ENCODE data around the gene GTPBP1. TPM values are rescaled to one million over a fixed set of nuclear protein-coding genes. Genes with fewer than 3 reads are reported as not detected.

Gene GTPBP1
- total RNA-seq, 1 experiment from 2014 or later: 30.5 TPM

- in situ Hi-C loops (cut with HindIII; ENCODE audit: low sequenced_read_pairs): no loop called here
- DNase-seq (ENCODE audit: low spot score): peak; percentile 41
Observed at GRCh38 chr22:38700270-38700788, 5.4 kb upstream of the GTPBP1 start.

GRCh38 chr22:38700789-38701628, 4.7 kb upstream of the GTPBP1 start, which contains the start of gene JOSD1:
JOSD1 (minus strand) TSS chr22:38700943; CDS start chr22:38699987, 956 bp downstream.
- peak; percentile 93 for DNase-seq (ENCODE audit: low spot score)
- in situ Hi-C loops (cut with HindIII; ENCODE audit: low sequenced_read_pairs): no loop called here

- no peak for DNase-seq (ENCODE audit: low spot score)
- in situ Hi-C loops (cut with HindIII; ENCODE audit: low sequenced_read_pairs): no loop called here
Observed at GRCh38 chr22:38704654-38705234, 1.0 kb upstream of the GTPBP1 start.

GRCh38 chr22:38706101-38706900, 557 bp downstream of the GTPBP1 start:
- DNase-seq (ENCODE audit: low spot score): peak; percentile 19
- in situ Hi-C loops (cut with HindIII; ENCODE audit: low sequenced_read_pairs): no loop called here

- no peak for DNase-seq (ENCODE audit: low spot score)
- in situ Hi-C loops (cut with HindIII; ENCODE audit: low sequenced_read_pairs): no loop called here
Observed at GRCh38 chr22:38706901-38707195, 1.1 kb downstream of the GTPBP1 start.

- DNase-seq (ENCODE audit: low spot score): no peak
- in situ Hi-C loops (cut with HindIII; ENCODE audit: low sequenced_read_pairs): no loop called here
Observed at GRCh38 chr22:38707346-38707745, 1.6 kb downstream of the GTPBP1 start.

GRCh38 chr22:38707984-38708383, 2.2 kb downstream of the GTPBP1 start:
- in situ Hi-C loops (cut with HindIII; ENCODE audit: low sequenced_read_pairs): no loop called here
- DNase-seq (ENCODE audit: low spot score): no peak

- DNase-seq (ENCODE audit: low spot score): no peak
- in situ Hi-C loops (cut with HindIII; ENCODE audit: low sequenced_read_pairs): no loop called here
Observed at GRCh38 chr22:38709306-38709705, 3.6 kb downstream of the GTPBP1 start.

GRCh38 chr22:38710351-38710750, 4.6 kb downstream of the GTPBP1 start:
- in situ Hi-C loops (cut with HindIII; ENCODE audit: low sequenced_read_pairs): no loop called here

GRCh38 chr22:38710866-38711265, 5.1 kb downstream of the GTPBP1 start:
- DNase-seq (ENCODE audit: low spot score): no peak
- in situ Hi-C loops (cut with HindIII; ENCODE audit: low sequenced_read_pairs): no loop called here

More at GRCh38 chr22:38710351-38710750, 4.6 kb downstream of the GTPBP1 start:
- DNase-seq (ENCODE audit: low spot score): no peak

GRCh38 chr22:38712486-38713207, 6.9 kb downstream of the GTPBP1 start:
- DNase-seq (ENCODE audit: low spot score): no peak

GRCh38 chr22:38713921-38714320, 8.2 kb downstream of the GTPBP1 start:
- in situ Hi-C loops (cut with HindIII; ENCODE audit: low sequenced_read_pairs): no loop called here
- no peak for DNase-seq (ENCODE audit: low spot score)

More at GRCh38 chr22:38712486-38713207, 6.9 kb downstream of the GTPBP1 start:
- in situ Hi-C loops (cut with HindIII; ENCODE audit: low sequenced_read_pairs): no loop called here

- in situ Hi-C loops (cut with HindIII; ENCODE audit: low sequenced_read_pairs): no loop called here
- DNase-seq (ENCODE audit: low spot score): peak; percentile 27
Observed at GRCh38 chr22:38715176-38715764, 9.5 kb downstream of the GTPBP1 start.

- in situ Hi-C loops (cut with HindIII; ENCODE audit: low sequenced_read_pairs): no loop called here
- DNase-seq (ENCODE audit: low spot score): no peak
Observed at GRCh38 chr22:38715852-38716251, 10.1 kb downstream of the GTPBP1 start.

- in situ Hi-C loops (cut with HindIII; ENCODE audit: low sequenced_read_pairs): no loop called here
- DNase-seq (ENCODE audit: low spot score): no peak
Observed at GRCh38 chr22:38716271-38716670, 10.5 kb downstream of the GTPBP1 start.

GRCh38 chr22:38716826-38717225, 11.1 kb downstream of the GTPBP1 start:
- in situ Hi-C loops (cut with HindIII; ENCODE audit: low sequenced_read_pairs): no loop called here
- DNase-seq (ENCODE audit: low spot score): no peak

- in situ Hi-C loops (cut with HindIII; ENCODE audit: low sequenced_read_pairs): no loop called here
- no peak for DNase-seq (ENCODE audit: low spot score)
Observed at GRCh38 chr22:38717244-38717643, 11.5 kb downstream of the GTPBP1 start.

GRCh38 chr22:38718414-38718813, 12.7 kb downstream of the GTPBP1 start:
- no peak for DNase-seq (ENCODE audit: low spot score)
- in situ Hi-C loops (cut with HindIII; ENCODE audit: low sequenced_read_pairs): no loop called here

- no peak for DNase-seq (ENCODE audit: low spot score)
- in situ Hi-C loops (cut with HindIII; ENCODE audit: low sequenced_read_pairs): no loop called here
Observed at GRCh38 chr22:38719196-38719595, 13.5 kb downstream of the GTPBP1 start.

Data from G401 (cell line).